LNCaP clone FGC (cell line): ENCODE results near the gene CORO2B.

Experiments used
- DNase-seq: peaks from one replicate; pipeline ENCODE4 v3.0.0-alpha.2; 2011; ENCODE audit warnings: low read depth
- H3K4me3 ChIP-seq: 2 replicates; pipeline ENCODE4 v1.5.1; 2011; ENCODE audit warnings: mild to moderate bottlenecking, low read depth, low read length, control low read depth
- TF ChIP-seq, protein P1 (sequence below): IDR thresholded peaks from 2 replicates; pipeline ENCODE4 v1.5.1; 2012; ENCODE audit warnings: mild to moderate bottlenecking; ENCODE audit not compliant: control insufficient read depth, insufficient read depth; ENCODE audit errors: extremely low read depth

The CORO2B gene

DNA sequence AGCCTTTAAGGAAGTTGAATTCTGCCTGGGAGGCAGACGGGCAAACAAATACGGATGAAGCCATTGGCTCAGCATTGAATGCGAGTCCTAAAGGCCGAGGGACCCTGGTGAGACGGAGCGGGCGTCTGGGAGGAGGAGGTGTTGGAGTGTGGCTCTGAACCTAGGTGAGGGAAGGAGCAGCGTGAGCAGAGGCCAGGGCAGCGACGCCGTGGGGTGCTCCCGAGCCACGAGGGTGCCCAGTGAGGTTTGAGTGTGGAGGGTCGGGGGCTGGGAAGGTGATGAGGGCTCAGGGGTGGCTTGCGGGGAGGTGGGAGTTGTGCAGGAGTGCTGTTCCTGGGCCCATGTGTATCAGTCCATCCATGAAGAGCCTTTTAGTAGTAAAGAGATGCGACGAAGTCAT is 17.0 kb downstream of the CORO2B start:
- DNase-seq: no peak
- TF ChIP-seq, protein P1, sequence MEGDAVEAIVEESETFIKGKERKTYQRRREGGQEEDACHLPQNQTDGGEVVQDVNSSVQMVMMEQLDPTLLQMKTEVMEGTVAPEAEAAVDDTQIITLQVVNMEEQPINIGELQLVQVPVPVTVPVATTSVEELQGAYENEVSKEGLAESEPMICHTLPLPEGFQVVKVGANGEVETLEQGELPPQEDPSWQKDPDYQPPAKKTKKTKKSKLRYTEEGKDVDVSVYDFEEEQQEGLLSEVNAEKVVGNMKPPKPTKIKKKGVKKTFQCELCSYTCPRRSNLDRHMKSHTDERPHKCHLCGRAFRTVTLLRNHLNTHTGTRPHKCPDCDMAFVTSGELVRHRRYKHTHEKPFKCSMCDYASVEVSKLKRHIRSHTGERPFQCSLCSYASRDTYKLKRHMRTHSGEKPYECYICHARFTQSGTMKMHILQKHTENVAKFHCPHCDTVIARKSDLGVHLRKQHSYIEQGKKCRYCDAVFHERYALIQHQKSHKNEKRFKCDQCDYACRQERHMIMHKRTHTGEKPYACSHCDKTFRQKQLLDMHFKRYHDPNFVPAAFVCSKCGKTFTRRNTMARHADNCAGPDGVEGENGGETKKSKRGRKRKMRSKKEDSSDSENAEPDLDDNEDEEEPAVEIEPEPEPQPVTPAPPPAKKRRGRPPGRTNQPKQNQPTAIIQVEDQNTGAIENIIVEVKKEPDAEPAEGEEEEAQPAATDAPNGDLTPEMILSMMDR: no peak
- no peak overlapping the region for H3K4me3 ChIP-seq

DNA sequence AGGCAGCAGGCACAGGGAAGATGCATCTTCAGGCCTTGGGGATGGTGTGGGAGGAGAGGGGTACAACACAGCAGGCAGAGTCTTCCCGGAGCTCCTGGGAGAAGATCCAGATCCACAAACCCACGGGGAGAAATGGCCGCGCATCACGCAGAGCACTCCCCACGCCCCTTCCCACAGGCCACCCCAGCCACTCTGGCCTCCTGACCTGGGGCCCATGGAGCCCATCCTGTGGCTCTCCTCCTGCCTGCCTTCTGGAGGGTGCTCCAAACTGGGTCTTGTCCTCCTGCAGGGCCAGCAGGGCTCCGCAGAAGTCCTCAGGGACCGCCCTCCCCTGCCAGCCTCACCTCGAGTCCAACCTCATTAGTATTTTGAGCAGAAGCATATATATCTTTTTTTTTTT is 17.9 kb downstream of the CORO2B start:
- no peak for DNase-seq
- TF ChIP-seq, protein P1: no peak
- no peak overlapping the region for H3K4me3 ChIP-seq

DNA sequence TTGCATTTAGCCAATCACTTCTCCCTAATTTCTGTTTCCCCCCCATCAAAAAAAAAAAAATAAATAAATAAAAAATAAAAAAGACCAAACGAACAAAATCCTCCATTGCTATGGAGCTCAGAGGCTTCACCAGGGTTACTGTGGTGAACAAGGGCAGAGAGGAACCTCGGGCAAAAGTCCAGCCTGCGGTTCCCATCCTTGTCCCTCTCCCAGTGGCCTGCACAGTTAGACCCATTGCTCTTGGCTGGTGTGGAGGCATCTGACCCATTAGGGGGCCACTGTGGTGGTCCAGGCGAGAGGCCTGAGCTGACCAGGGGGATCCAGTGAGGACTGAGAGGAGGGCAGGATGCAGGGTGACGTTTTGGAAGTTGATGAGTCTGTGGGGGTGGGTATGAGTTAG is 18.8 kb downstream of the CORO2B start:
- H3K4me3 ChIP-seq: no peak overlapping the region
- TF ChIP-seq, protein P1: no peak
- DNase-seq: no peak

DNA sequence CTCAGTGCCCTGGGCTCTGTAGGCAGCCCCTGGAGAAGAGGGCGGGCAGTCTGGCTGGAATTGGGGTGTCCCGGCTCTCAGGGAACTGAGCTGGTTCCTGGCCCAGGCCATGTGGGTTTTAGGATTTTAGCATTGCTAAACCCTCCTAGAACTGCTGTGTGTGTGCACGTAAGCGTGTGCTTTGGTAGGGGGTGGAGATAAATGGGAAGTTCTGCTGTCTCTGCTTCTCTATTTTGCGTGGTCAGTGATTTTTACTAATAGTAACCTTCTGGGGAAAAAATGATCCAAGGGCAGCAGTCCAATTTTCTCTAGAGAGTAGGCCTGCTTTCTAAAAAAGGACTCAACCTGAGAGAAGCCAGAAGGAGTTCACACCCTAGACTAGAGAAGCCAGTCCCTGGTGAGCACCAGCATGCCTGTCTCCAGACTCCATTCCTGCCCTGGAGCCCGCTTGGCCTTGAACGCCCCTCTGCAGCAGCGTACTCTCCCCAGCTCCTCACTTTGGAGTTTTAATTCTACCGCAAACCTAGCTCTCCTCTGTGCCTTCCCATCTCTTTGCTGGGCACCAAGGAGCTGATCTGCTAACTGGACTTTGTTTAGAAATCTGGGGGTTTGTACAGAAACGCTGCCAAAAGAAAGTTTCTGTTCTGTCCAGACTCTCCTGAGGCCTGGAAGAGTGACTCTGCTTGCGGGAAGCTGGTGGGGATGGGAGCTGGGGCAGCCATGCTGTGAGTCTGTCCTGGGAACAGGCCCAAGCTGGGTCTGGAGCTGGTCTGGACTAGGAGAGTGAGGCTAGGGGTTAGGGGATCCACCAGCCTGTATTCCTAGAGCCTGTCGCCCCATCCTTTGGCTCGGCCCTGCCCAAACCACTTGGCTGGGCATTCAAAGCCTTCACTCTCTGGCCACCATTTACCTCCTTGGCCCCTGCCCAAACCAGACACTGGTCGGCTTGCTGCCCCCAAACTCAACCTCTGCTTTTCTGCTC is 19.7 kb downstream of the CORO2B start:
- TF ChIP-seq, protein P1: no peak
- H3K4me3 ChIP-seq: no peak overlapping the region
- no peak for DNase-seq

DNA sequence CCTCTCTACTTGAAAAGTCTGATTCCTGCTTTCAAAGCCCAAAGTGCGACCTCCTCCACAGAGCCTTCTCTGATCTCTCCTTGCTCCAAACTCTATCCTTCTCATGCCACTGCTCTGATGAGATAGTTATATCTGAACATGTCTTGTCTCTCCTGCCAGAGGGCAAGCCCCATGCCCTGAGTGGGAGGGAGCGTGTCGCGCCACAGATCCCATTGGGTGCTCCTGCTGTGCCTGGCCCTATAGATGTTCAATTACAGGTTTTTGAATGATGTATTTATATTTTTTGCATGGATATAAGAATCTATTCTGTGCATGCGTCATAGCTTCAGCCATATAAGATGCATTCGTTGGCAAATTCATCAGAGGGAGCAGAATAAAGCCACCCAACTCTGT is 20.4 kb downstream of the CORO2B start:
- no peak for DNase-seq
- TF ChIP-seq, protein P1: no peak
- no peak overlapping the region for H3K4me3 ChIP-seq

DNA sequence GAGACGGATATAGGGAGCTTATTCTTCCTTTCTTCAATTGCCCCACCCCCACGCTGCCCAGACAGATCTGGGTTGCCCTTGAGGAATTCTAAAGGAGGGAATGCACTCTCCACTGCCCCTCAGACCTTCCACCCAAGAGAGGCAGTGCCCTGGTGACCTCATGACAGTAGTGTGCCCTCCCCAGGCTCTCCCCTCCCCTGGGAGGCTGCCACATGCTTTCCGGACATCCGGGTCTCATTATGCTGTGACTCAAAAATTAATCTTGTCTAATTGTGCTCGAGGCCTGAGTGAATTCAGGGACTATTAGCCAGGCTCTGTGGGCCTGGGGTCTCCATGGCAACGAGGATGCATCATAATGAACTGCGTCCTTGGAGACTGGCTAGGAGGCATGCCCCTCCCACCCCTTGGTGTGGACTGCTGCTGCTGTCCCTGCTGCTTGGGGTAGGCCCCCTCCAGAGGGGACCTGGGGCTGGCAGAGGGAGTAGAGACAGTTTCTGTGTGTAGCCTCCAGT is 20.8 kb downstream of the CORO2B start:
- no peak for DNase-seq
- TF ChIP-seq, protein P1: no peak
- H3K4me3 ChIP-seq: no peak overlapping the region
